Prostate gland (tissue), 2 donors: ENCODE results near the gene CREB1. TPM values are rescaled to one million over a fixed set of nuclear protein-coding genes. Genes with fewer than 3 reads are reported as not detected.

ENCODE experiments used
- DNase-seq: peaks from one replicate; pipeline ENCODE4 v3.0.0-alpha.2; 2019; ENCODE audit warnings: low spot score
- H3K27ac ChIP-seq, 2 donors: fragments of 200-600 bp; sonication (generic); 2 replicates each; pipeline ENCODE4 v1.5.1; 2017 to 2019
- H3K27me3 ChIP-seq: fragments of 200-600 bp; sonication (generic); replicated peaks from 2 replicates; pipeline ENCODE4 v1.5.1; 2019; ENCODE audit not compliant: insufficient read depth
- H3K36me3 ChIP-seq, 2 donors: fragments of 200-600 bp; sonication (generic); 1 replicate in 1 of 2; 2 replicates in 1 of 2; pipeline versions ENCODE4 v1.5.1 to v1.8.1; 2017 to 2019
- H3K4me1 ChIP-seq: fragments of 200-600 bp; sonication (generic); replicated peaks from 2 replicates; pipeline ENCODE4 v1.5.1; 2019
- H3K4me3 ChIP-seq, 2 donors: fragments of 200-600 bp; sonication (generic); 2 replicates each; pipeline ENCODE4 v1.5.1; 2017 to 2019
- H3K9me3 ChIP-seq: fragments of 200-600 bp; sonication (generic); 2 replicates; pipeline ENCODE4 v1.5.1; 2017
- CTCF ChIP-seq, 4 experiments: fragments of 200-600 bp in 2 of 4; fragments of 450-650 bp in 2 of 4; sonication (generic) in 2 of 4; IDR thresholded peaks; 1 replicate in 3 of 4; 2 replicates in 1 of 4; pipeline ENCODE4 v1.5.1; 2016 to 2019; ENCODE audit warnings: antibody characterized with exemption in 4 of 4, mild to moderate bottlenecking in 2 of 4, moderate library complexity in 2 of 4
- POLR2A ChIP-seq: fragments of 450-650 bp; IDR thresholded peaks from one replicate; pipeline ENCODE4 v1.6.1; 2016; ENCODE audit warnings: antibody characterized with exemption, mild to moderate bottlenecking
- POLR2AphosphoS5 ChIP-seq: sonication (generic); formaldehyde crosslinking; IDR thresholded peaks from one replicate; pipeline ENCODE4 v1.6.1; 2017; ENCODE audit warnings: antibody characterized with exemption
- WGBS: methylation state at CpG from one replicate; pipeline ENCODE4 v1.1.5; 2018; 5-methylcytosine and 5-hydroxymethylcytosine counted together
- intact Hi-C: fragments of 100-400 bp; cut with DNase I; formaldehyde crosslinking; loops from one replicate; pipeline ENCODE4 v1.14.2; 2022
- total RNA-seq, 2 donors: library from RNA; depleted of rRNA; stranded (reverse); fragments of >200 nt; gene quantifications; one replicate each; pipeline ENCODE4 v1.1.0, GENCODE V29; 2016

CREB1 gene
- total RNA-seq, 2 donors from 2014 or later, result 44.0 to 47.1 TPM

DNA sequence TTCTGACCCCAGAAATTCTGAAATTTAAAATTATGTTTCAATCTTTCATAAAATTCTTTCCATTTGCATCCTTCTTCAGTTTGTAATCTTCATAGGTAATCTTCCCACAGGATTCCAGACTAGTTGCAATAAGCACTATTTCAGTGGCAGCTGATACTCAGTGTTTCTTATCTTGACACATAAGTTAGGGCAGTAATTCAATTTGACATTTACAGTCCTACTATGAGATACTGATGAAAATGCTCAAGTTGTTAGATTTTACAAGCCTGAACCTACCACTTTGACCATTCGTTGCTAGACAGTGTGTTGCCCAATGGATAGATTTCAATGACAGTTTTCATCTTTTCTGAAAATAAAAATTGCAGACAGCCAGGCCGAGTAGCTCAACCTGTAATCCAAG lies 85.1 kb downstream of the CREB1 start:
- H3K27me3 ChIP-seq, result no peaks in the 10 kb centered on the region
- H3K4me3 ChIP-seq, result no peak overlapping the region
- DNase-seq, result no peak
- TF ChIP-seq POLR2AphosphoS5, result no peak
- no peak for TF ChIP-seq CTCF (IDR thresholded peaks at IDR 0.05)
- TF ChIP-seq POLR2A, result no peak
- no peaks in the 10 kb centered on the region for H3K9me3 ChIP-seq
- no peaks in the 10 kb centered on the region for H3K4me1 ChIP-seq
- intact Hi-C loops, result loop anchor here (10.0 kb wide), 1 partner anchor 650 kb away; the partner anchor contains the start of gene PIKFYVE
- no peaks in the 10 kb centered on the region for H3K36me3 ChIP-seq
- 70% methylated on average over 2 of the region's 2 CpGs for WGBS
- H3K27ac ChIP-seq, result no peak overlapping the region

- DNase-seq, result no peak
- no peak overlapping the region for H3K27ac ChIP-seq
- no peak overlapping the region for H3K4me3 ChIP-seq
- 90% methylated on average over 4 of the region's 4 CpGs for WGBS
- no peaks in the 10 kb centered on the region for H3K27me3 ChIP-seq
- intact Hi-C loops, result loop anchor here (10.0 kb wide), 1 partner anchor 649 kb away; the partner anchor contains the start of gene PIKFYVE
- H3K9me3 ChIP-seq, result no peaks in the 10 kb centered on the region
- TF ChIP-seq POLR2AphosphoS5, result no peak
- TF ChIP-seq CTCF (IDR thresholded peaks at IDR 0.05), result no peak
- TF ChIP-seq POLR2A, result no peak
- no peaks in the 10 kb centered on the region for H3K4me1 ChIP-seq
- no peaks in the 10 kb centered on the region for H3K36me3 ChIP-seq
Observed at GRCh38 chr2:207616185-207616584, 86.4 kb downstream of the CREB1 start.

GRCh38 chr2:207617011-207617671 lies 87.4 kb downstream of the CREB1 start:
- no peak for TF ChIP-seq POLR2A
- TF ChIP-seq POLR2AphosphoS5, result peak; percentile 25
- H3K36me3 ChIP-seq, result no peaks in the 10 kb centered on the region
- intact Hi-C loops, result loop anchor here (10.0 kb wide), 1 partner anchor 648 kb away; the partner anchor contains the start of gene PIKFYVE
- DNase-seq, result no peak
- 53% methylated on average over 6 of the region's 6 CpGs for WGBS
- H3K27ac ChIP-seq, result peak overlapping the region; percentile 42 to 54
- H3K4me3 ChIP-seq, result no peak overlapping the region
- H3K4me1 ChIP-seq, result no peaks in the 10 kb centered on the region
- no peaks in the 10 kb centered on the region for H3K27me3 ChIP-seq
- no peaks in the 10 kb centered on the region for H3K9me3 ChIP-seq

DNA sequence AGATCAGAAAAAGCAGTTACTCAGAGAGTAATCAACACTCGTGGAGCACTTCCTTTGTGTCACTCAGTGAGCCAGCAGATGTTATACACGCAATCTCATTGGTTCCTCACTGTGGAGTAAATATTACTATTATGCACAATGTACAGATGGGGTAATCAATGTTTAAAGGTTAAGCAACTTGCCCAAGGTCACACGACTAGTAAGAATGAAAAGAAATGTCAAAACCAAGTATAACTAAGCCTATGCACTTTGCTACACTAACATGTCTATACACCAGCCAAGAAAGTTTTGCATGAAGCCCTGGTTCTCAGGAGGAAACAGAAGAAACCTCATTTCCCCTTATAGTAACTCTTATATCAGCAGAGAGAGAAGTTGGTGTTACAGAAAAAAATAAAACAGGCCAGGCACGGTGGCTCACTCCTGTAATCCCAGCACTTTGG lies 90.0 kb downstream of the CREB1 start:
- H3K9me3 ChIP-seq, result no peaks in the 10 kb centered on the region
- no peak overlapping the region for H3K4me3 ChIP-seq
- no peaks in the 10 kb centered on the region for H3K36me3 ChIP-seq
- no peaks in the 10 kb centered on the region for H3K4me1 ChIP-seq
- H3K27ac ChIP-seq, result no peak overlapping the region
- WGBS, result 52% methylated on average over 4 of the region's 4 CpGs
- H3K27me3 ChIP-seq, result no peaks in the 10 kb centered on the region
- no peak for DNase-seq
- no peak for TF ChIP-seq POLR2A
- no peak for TF ChIP-seq POLR2AphosphoS5
- TF ChIP-seq CTCF (IDR thresholded peaks at IDR 0.05), result no peak
- intact Hi-C loops, result loop anchor here (10.0 kb wide), 2 partner anchors 455 to 645 kb away; partner anchors contain the start of genes KLF7 and PIKFYVE

DNA sequence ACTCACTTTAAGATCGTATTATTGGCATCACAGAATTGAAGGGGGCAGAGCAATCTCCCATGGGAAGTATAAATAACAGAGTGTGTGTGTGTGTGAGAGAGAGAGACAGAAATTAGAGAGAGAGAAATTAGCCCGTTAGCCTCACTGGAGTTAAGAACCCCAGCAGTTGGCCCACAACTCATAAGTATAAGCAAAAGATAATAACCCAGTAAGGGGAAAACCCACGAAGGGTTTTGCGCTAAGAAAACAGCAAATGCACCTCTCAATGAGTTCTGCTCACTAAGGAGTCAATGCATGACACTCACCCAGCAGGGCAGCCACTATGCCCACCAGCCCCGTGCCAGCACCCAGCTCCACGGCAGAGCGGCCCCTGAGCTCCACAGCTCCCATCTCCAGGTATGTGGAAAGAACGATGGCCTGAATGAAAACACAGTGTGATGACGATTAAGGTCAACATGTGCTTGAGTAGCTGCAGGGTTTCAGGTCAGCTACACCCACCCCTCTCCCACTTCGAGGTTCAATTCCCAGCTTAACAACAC lies 91.8 kb downstream of the CREB1 start:
- Histone ChIP-seq H3K9me3 (no peaks in the 10 kb centered on the region), H3K27me3 (no peaks in the 10 kb centered on the region), H3K27ac (no peak overlapping the region), H3K4me1 (no peaks in the 10 kb centered on the region), H3K4me3 (no peak overlapping the region), H3K36me3 (no peaks in the 10 kb centered on the region)
- 86% methylated on average over 10 of the region's 10 CpGs for WGBS
- no peak for DNase-seq
- no peak for TF ChIP-seq POLR2A
- TF ChIP-seq CTCF (IDR thresholded peaks at IDR 0.05), result no peak
- no peak for TF ChIP-seq POLR2AphosphoS5
- intact Hi-C loops, result loop anchor here (10.0 kb wide), 1 partner anchor 457 kb away; the partner anchor contains the start of gene KLF7
